Lower leg skin (tissue), 4 donors: Measurements from ENCODE around the gene ANP32B. TPM values are rescaled to one million over a fixed set of nuclear protein-coding genes. Genes with fewer than 3 reads are reported as not detected.

Source experiments
- DNase-seq, 2 donors: peaks; one replicate each; pipeline ENCODE4 v3.0.0-alpha.2; 2019; ENCODE audit warnings: low spot score in 2 of 2
- H3K4me3 ChIP-seq: fragments of 200-600 bp; sonication (generic); 2 replicates; pipeline ENCODE4 v1.5.1; 2017; ENCODE audit warnings: mild to moderate bottlenecking, low read depth; ENCODE audit not compliant: poor library complexity, severe bottlenecking
- CTCF ChIP-seq, 3 donors: fragments of 450-650 bp; IDR thresholded peaks; one replicate each; pipeline ENCODE4 v1.5.1; 2016; ENCODE audit warnings: antibody characterized with exemption in 3 of 3, mild to moderate bottlenecking in 3 of 3, moderate library complexity in 2 of 3
- POLR2A ChIP-seq, 2 donors: fragments of 450-650 bp; IDR thresholded peaks; one replicate each; pipeline ENCODE4 v1.6.1; 2016 to 2017; ENCODE audit warnings: antibody characterized with exemption in 2 of 2, mild to moderate bottlenecking in 1 of 2, moderate library complexity in 1 of 2
- WGBS, 2 donors: methylation state at CpG; one replicate each; pipeline ENCODE4 v1.1.5; 2018; 5-methylcytosine and 5-hydroxymethylcytosine counted together
- intact Hi-C: fragments of 100-400 bp; cut with DNase I; formaldehyde crosslinking; loops from one replicate; pipeline ENCODE4 v1.15.0; 2023; ENCODE audit warnings: low total_unique reads
- total RNA-seq, 4 donors: library from RNA; depleted of rRNA; stranded (reverse); fragments of >200 nt; gene quantifications; one replicate each; pipeline ENCODE4 v1.1.0, GENCODE V29; 2016

The ANP32B gene
- total RNA-seq, 4 donors from 2014 or later, result 27.4 to 56.3 (median 39.0) TPM

- WGBS, 2 donors, result 90 to 97% methylated on average over 4 of the region's 4 CpGs
- intact Hi-C loops, result no loop called here
- TF ChIP-seq POLR2A (IDR thresholded peaks at IDR 0.05) (no peak), CTCF (IDR thresholded peaks at IDR 0.05) (no peak)
- H3K4me3 ChIP-seq, result no peak overlapping the region
- peak in 1 of 2 donors; percentile 9 for DNase-seq
These were observed 67.2 kb downstream of the ANP32B start for GRCh38 chr9:98050351-98050750.

- WGBS, 2 donors, result 97 to 99% methylated on average over 7 of the region's 7 CpGs
- TF ChIP-seq POLR2A (IDR thresholded peaks at IDR 0.05) (no peak), CTCF (IDR thresholded peaks at IDR 0.05) (no peak)
- H3K4me3 ChIP-seq, result no peak overlapping the region
- intact Hi-C loops, result no loop called here
- peak in 1 of 2 donors; percentile 31 for DNase-seq
These were observed 71.3 kb downstream of the ANP32B start for GRCh38 chr9:98054376-98054951.

- intact Hi-C loops, result no loop called here
- DNase-seq, result peak; percentile 89 to 99
- 0 to 1% methylated on average over 33 of the region's 80 CpGs for WGBS, 2 donors
- TF ChIP-seq CTCF (IDR thresholded peaks at IDR 0.05) (no peak), POLR2A (IDR thresholded peaks at IDR 0.05) (peak in 1 of 2 donors; percentile 23)
- H3K4me3 ChIP-seq, result peak within 1 kb of the TSS; percentile 44
These were observed 73.4 kb downstream of the ANP32B start, which contains the start of gene NANS for GRCh38 chr9:98056269-98057137. Gene NANS (plus strand): TSS chr9:98056732. CDS start chr9:98056809, 77 bp downstream.

GRCh38 chr9:98057138-98057799 is 74.1 kb downstream of the ANP32B start:
- intact Hi-C loops, result no loop called here
- TF ChIP-seq CTCF (IDR thresholded peaks at IDR 0.05) (no peak), POLR2A (IDR thresholded peaks at IDR 0.05) (no peak)
- 3 to 4% methylated on average over 14 of the region's 14 CpGs for WGBS, 2 donors

GRCh38 chr9:98062161-98062560 is 79.0 kb downstream of the ANP32B start:
- H3K4me3 ChIP-seq, result no peak overlapping the region
- TF ChIP-seq POLR2A (IDR thresholded peaks at IDR 0.05) (no peak), CTCF (IDR thresholded peaks at IDR 0.05) (no peak)
- WGBS, 2 donors, result 88 to 92% methylated on average over 3 of the region's 3 CpGs
- DNase-seq, result no peak
- intact Hi-C loops, result no loop called here

More at GRCh38 chr9:98057138-98057799, 74.1 kb downstream of the ANP32B start:
- peak overlapping the region; percentile 44 for H3K4me3 ChIP-seq
- DNase-seq, result peak in 1 of 2 donors; percentile 48
